Kidney glomerular epithelial cell (primary cell): ENCODE measurements around the gene CCRL2.
"Not testable (repeated sequence)": the region's sequence is repeated elsewhere in the genome, so short reads cannot be mapped to it uniquely, and the experiment has no call there.

Experiments
- DNase-seq: peaks from one replicate; lab custom pipeline; 2025; lab: John Stamatoyannopoulos, UW

Gene CCRL2

DNA sequence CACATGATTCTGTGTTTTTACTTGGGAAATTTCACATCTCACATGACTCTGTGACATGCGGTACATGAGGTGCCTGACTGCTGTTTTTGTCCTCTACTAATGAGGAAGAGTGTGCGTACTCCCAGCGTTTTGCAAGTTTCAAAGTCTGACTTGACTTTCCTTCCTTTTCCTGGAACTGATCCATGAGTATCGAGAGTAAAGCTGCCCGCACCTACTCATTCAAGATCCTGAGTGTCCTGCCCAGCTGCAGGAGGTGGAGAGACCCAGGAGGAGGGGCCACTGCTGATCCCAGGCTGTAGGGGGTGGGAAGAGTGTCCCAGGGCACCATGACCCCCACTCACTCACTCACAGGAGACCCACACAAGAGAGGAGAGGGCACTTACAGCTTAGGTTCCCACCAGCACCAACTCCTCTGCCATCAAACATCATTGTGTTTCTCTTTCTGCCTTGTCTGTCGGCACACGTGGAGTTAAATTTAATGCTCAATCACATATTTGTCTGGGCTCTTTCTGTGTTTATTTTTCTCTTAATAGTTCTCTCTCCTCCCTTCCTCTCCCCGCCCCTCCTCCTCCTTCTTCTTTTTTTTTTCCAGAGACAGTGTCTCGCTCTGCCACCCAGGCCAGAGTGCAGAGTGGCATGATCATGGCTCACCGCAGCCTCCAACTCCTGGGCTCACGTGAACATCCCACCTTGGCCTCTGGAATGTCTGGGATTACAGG, 1.6 kb upstream of the CCRL2 start:
- DNase-seq = peak; percentile 39

DNA sequence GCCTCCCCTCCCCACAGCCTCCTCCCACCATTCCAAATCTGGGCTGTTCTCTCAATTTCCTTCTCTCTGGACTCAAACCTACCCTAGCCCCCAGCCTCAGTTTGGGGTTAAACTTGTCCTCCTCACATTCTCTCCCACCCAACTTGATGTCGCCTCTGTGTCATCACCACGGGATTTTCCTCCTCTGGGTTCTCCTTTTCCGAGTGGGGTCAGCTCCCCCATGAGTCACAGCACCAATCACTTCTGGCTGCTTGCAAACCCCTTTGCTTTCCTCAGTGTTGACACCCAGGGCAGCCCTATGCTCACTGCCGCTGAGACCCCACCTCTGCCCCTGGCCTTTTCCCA, 644 bp upstream of the CCRL2 start:
- DNase-seq = no peak

DNA sequence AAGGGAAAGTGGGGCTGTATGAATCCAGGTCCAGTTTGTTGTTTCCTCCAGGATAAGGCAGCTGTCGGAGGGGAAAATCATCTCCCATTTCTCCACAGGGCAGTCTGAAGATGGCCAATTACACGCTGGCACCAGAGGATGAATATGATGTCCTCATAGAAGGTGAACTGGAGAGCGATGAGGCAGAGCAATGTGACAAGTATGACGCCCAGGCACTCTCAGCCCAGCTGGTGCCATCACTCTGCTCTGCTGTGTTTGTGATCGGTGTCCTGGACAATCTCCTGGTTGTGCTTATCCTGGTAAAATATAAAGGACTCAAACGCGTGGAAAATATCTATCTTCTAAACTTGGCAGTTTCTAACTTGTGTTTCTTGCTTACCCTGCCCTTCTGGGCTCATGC, 911 bp downstream of the CCRL2 start:
- DNase-seq = no peak

DNA sequence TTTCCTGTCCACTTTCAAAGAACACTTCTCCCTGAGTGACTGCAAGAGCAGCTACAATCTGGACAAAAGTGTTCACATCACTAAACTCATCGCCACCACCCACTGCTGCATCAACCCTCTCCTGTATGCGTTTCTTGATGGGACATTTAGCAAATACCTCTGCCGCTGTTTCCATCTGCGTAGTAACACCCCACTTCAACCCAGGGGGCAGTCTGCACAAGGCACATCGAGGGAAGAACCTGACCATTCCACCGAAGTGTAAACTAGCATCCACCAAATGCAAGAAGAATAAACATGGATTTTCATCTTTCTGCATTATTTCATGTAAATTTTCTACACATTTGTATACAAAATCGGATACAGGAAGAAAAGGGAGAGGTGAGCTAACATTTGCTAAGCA, 1.8 kb downstream of the CCRL2 start:
- no peak for DNase-seq

DNA sequence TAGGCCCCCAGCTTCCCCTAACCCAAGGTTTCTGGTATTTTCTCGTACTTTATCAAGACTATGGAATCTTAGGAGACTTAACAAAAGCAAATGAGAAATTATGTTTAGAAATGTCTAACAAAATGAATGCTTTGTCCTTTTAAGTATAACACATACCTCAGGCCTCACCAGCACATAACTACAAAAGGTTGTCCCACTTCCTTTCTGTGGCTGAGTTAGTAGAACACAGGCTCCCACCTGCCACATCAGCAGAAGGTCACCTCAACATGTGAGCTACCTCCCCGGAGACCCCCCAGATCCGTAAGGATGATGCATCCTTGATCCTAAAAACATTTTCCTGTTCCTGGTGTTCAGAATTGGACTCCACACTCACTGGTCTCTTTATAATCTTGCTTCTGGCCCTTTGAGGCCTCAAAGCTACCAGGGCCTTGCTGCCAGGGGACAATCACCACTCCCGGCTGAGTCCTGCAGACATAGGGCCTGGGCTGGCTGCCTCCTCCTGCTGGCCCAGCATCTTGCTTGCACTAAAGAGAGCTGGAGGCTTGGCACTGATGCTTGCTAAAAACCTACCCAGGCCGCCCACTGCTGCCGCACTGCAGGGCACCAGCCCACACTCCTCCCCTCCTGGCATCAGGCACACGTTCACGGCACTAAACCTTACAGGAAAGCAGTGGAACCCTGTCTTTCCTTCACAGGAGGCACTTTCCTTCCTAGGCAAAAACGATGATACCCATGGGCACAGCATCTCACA, 2.9 kb downstream of the CCRL2 start:
- DNase-seq = no peak

DNA sequence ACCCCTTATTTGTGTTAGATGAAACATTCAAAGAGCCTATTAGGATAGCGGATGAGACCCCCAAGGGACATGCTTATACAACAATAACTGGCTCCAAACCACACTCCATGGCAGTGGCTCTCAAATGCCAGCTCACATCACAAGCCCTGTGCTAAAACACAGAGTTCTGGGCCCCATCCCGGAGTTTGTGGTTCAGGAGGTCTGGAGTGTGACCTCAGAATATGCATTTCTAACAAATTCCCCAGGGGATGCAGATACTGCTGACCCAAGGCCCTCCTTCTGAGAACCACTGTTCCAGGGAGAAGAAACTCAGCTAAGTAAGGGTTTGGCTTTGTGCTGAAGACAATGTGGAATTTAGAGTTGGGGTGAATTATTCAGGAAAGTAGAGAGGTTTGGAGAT, 3.6 kb downstream of the CCRL2 start:
- DNase-seq = no peak

DNA sequence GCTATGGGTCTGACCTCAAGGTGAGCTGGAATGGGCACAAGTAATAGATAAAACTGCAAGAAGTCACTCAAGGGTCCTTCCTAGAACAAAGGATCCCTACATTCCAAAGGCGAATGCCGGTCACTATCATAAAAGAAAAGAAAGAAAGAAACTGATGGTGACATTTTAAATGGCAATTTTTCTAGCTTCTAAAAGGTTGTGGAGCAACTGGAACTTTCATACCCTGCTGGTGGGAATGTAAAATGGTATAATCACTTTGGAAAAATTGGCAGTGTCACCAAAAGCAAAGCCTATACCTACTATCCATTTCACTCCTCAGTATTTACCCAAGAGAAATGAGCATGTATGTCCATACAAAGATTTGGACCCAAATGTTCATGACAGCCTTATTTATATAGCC, 4.2 kb downstream of the CCRL2 start:
- DNase-seq = no peak

DNA sequence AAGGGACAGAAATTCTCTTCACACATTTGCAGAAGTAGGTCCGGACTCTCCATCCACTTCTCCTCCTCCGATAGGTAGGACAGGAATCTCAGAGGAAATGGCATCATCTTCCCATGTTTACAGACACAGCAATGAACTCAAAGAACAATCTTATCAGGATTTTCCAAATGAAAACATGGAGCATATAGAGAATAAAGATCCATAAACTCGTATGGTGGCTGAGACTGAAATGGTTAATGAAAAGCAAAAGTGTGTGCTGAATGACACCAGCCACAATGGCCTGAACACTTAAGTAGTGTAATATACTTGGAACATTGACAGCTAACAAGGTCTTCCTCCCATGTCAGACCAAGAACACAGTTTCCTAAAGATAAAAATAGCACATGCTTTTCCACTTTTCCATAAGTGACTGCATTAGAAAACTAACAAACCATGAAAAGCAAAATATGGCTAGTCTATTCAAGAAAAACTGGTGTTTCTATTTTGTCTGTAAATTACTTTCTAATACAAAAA, 5.8 kb downstream of the CCRL2 start:
- no peak for DNase-seq

DNA sequence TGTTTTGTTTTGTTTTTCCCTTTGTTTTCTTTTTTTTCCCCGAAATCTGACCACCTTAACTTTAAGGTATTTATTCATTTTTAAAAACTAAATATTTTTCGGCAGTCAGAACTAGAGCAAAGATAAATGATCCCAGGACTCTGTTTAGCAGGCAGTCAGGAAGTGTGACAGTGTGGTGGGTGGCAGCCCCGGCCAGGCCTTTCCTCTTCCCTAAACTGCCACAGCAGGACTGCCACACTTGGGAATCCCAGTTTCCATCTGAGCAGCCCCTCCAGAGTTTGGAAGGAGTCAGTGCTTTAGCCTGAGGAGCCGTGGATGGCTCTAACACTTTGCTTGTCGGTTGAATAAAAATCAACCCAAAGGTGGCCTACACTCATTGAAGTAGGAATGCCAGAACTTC, 6.9 kb downstream of the CCRL2 start:
- DNase-seq = no peak

DNA sequence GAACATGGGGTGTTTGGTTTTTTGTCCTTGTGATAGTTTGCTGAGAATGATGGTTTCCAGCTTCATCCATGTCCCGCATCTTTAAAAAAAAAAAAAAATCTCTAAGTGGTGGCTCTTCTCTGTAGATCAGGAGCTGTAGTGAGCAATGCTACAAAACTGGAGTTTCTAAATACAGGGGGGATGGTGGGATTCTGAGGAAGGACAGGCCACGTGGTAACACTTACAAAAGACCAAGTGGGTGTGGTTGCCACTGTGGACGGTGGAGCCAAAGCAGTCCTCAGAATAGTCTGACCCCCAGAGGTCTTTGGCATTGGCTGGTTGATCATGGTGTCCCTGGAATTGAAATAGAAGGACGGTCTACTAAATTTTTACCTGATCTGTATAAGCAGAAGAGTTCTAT, 7.7 kb downstream of the CCRL2 start:
- DNase-seq = no peak

DNA sequence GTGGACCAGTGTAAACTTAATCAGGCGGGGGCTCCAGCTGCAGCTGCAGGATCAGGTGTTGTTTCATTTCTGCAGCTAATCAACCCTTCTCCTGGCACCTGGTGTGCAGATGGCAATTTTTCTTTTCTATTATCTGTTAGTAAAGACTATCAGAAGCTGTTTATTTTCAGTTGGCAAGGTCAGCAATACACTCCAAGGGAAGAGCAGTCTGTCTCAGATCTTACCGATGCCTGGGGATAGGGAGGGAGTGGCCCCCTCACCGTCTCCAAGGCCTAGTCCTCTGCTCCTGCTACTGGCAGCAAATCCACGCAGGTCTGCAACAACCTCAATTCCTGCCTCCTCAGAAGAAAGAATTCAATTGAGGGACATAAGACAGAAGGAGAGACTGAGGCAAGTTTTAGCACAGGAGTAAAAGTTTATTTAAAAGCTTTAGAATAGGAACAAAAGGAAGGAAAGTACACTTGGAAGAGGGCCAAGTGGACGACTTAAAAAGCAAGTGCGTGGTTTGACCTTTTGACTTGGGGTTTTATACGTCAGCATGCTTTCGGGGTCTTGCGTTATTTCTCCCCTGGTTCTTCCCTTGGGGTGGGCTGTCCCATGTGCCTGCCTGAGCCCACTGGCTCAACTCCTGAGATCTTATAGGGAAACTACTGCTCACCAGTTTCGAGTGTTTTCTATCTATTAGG, 9.2 kb downstream of the CCRL2 start:
- no peak for DNase-seq

DNA sequence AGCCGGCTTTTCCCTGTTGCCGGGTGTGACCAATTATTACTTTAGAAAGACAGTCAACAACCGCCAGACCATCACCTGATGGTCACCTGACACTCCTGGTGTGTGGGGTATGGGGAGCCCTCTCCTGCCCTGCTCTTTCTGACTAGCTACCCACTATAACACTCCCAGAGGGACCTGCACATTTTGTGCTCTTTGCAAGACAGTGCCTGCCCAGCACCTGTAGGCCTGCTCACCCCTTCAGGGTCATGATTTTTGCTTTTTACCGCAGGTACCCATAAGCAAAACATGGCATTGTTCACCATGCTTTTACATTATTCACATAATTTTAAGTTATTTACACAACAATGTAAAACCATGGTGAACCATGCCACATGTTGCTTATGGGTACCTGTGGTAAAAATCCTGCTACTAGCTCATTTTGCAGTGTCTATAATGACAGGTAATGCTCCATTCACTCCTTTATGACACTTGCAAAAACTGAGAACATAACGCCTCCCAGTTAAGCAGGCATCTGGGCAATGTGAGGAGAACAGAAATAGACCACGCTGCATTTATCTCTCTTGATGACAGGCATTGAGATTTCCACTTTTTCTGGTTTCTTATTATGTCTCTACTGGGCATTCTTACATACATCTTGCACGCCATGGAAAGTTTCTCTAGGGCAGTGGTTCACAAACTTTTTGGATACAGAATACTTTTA, 9.9 kb downstream of the CCRL2 start:
- DNase-seq = no peak

DNA sequence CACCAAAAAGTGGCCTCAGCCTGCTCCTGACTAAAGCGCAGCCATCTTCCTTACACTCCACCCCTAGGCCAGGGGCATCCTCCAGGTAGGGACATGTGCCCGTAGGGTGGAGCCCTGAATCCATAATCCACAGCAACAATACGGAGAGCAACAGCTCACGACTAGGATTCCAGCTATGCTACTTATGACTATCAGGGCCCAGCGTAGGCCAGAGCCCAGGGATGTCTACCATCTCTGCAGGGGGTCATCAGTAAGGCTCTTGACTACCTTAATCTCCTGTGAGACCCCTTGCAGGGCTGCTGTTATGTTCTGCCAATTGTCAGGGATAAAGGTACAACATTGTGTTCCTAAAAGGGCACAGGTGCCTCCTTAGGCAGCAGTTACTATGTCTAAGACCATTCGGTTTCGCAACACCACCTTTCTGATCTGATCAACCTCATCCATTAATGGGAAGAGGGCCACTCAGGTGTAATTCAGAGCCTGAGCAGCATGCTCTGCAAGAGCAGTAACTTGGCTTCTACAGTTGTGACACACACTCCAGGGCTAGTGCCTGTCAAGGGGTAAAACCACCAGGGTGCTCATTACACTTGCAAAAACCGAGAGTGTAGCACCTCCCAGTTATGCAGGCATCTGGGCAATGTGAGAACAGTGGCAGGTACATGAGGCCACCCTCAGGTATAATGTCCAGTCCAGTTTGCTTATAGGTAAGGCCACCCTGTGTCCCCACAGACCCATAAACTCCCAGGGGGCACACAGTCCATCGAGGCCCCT, 11.0 kb downstream of the CCRL2 start:
- DNase-seq = no peak

DNA sequence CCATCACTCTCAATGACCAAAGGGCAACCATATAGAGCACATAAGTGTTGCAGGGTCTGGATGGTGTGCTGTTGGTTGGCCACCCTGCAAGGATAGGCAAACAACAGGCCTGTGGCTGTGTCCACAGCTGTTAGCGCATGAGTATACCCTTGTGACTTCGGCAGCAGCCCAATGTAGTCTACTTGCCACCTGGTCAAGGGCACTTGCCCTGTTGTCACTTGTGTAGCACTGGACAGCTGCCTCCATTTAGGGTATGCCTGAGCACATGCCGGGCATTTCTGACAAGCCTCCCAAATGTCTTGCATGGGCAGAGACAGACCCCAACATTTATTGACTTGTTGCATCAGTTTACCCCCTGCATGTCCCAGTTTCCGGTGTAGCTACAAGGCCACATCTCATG, 12.8 kb downstream of the CCRL2 start:
- no peak for DNase-seq

DNA sequence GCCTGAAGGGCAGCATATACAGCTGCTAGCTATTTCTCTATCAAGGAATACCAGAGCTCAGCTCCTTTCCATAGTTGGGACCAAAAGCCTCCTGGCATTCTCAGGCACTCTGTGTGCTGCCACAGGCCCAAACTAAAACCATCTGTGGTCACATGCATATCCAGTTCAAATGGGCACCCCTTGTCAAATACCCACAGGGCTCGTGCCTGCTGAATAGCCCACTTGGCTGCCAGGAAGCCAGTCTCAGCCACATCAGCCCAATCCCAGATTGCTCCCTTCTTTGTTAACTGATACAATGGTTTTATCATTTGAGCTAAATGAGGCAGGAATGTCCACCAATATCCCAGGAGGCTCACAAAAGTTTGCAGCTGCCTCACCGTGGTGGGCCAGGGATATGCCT, 13.9 kb downstream of the CCRL2 start:
- no peak for DNase-seq

DNA sequence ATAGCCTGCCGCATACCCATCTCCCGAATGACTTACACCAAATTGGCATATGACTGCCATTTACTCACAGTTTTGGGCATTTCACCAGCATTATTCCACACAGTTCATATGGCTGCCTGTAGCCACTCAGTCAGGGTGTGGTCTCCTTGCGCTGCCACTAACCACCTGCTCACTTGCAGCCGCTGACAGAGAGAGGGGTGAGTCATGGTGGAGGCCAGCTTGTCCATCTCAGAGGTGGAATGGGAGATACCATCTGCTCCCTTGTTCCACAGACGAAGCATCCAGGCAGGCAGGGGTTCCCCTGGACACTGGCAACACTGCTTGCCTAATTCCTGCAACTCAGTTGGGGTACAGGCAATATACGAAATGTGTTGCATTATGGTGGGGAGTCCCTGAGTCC, 15.6 kb downstream of the CCRL2 start:
- no peak for DNase-seq

DNA sequence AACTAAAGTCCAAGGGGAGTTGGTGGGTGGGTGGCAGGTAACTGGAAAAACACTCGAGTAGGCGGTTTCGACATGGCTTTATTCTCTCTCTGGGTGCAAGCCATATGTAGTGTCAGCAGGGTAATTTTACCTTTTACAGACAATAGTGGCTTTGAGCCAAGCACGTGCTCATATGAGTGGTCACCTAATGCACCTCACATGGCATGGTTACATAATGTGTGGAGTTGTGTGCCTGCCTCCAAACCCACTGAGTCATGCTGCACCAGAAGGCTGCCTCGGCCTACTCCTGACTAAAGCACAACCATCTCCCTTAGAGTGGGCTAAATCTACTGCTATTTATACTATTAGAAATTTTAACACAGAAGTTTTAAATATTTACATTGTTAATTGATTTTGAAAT, 16.5 kb downstream of the CCRL2 start:
- peak; percentile 66 for DNase-seq

DNA sequence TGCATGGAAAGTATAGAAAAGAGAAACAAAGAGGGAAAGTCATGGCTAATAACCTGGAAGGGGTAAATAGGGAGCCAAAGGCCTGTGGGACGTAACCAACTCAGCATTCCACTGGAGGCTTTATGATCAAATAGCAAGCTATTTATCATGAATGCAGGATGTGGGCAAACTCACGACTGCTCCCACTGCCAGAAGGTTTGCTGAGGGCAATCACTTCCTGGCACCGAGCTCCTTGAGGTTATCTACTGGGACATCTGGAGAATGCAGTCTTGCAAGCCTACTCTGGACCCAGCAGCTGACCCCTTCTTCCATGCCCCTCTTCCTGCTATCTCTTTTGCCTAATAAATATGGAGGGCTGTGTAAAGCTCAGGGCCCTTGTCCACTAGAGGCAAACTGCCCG, 19.4 kb downstream of the CCRL2 start:
- peak; percentile 4 for DNase-seq

DNA sequence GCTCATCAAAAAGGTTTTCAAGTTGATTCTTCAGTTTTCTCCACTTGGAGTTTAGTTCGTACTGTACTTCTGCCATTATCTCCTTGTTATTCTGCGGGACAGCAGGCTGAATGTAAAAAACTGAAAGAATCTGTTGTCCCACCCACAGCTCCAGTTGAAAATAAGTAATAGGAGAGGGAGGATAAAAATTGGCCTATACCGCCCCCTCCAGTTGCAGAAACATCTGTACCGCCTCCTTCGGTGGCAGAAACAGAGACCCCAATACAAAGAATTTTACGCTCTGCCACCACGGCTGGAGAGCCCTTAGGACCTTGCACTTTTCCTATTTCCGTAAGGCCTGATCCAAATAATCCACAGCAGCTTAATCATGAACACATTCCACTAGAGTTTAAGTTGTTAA, 20.3 kb downstream of the CCRL2 start:
- not testable (repeated sequence) for DNase-seq

DNA sequence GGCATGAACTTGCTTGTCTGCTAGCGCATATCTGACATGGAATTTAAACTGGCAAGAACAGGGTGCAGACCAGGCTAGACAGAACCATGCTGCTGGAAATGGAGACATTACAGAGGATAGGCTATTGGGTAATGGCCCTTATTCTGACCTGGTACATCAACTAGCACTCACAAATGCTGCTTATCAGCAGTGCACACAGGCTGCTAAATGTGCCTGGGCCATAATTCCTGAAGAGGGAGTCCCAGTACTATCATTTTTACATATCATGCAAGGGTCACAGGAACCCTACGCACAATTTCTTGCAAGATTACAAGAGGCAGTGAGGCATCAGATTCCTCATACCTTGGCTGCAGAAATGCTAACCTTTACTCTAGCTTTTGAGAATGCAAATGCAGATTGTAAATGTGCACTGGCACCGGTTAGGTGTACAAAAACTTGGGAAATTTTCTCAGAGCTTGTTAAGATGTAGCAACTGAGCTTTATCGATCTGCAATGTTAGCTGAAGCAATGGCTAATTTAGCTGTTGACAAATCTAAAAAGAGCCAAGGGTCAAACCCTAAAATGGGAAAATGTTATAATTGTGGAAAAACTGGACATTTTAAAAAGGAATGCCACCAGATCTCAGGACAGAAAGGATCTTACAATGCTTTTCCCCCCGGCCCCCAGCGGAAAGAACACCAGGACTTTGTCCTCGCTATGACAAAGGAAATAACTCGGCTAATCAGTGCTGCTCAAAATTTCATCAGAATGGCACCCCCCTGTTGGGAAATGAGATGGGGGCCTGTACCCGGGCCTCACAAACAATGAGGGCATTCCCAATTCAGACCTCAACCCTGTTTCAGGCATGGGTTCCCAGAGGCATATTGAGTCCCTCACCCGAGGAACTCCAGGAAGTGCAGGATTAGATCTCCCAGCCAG, 21.1 kb downstream of the CCRL2 start:
- peak; percentile 7 for DNase-seq

DNA sequence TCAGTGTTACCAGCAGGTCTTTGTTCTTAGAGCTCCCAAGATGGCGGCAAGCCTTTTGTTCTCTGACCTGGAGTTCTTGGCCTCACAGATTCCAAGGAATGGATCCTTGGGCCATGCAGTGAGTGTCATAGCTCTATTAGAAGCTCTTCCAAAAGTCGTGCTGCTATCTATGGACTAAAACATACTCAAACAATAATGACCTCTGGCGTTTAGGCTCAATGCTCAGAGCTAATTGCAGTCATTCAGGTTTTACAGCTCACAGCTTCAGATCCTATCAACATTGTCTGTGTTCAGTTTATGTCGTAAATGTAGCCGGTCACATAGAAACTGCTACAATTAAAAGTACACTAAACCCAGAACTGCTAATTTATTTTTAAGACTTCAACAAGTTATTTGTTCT, 22.2 kb downstream of the CCRL2 start:
- no peak for DNase-seq
